GM12878 (cell line): ENCODE measurements around the gene DYNC1H1. TPM values are rescaled to one million over a fixed set of nuclear protein-coding genes. Genes with fewer than 3 reads are reported as not detected.

Experiments used
- CBFB ChIP-seq: IDR thresholded peaks from 2 replicates; pipeline ENCODE4 v1.6.1; 2016; ENCODE audit warnings: antibody characterized with exemption, low read depth
- CHD2 ChIP-seq: IDR thresholded peaks from 2 replicates; pipeline ENCODE4 v1.6.1; 2011; ENCODE audit warnings: low read depth, low read length, improper control_type of control experiment, borderline replicate concordance
- CREB1 ChIP-seq: IDR thresholded peaks from 2 replicates; pipeline ENCODE4 v1.6.1; 2012; ENCODE audit warnings: low read depth, mild to moderate bottlenecking, inconsistent platforms
- EED ChIP-seq: sonication (generic); IDR thresholded peaks from 2 replicates; pipeline ENCODE4 v1.6.1; 2016; ENCODE audit warnings: antibody characterized with exemption, low read depth
- FOXM1 ChIP-seq: IDR thresholded peaks from 2 replicates; pipeline ENCODE4 v1.6.1; 2012; ENCODE audit warnings: low read depth, mild to moderate bottlenecking, inconsistent platforms, low read length, moderate library complexity
- HDAC2 ChIP-seq: fragments of 200-600 bp; sonication (generic); IDR thresholded peaks from 2 replicates; pipeline ENCODE4 v1.6.1; 2017
- HDAC6 ChIP-seq: fragments of 200-600 bp; sonication (generic); IDR thresholded peaks from one replicate; pipeline ENCODE4 v1.8.0; 2017; ENCODE audit warnings: antibody characterized with exemption; ENCODE audit not compliant: unreplicated experiment
- JUNB ChIP-seq: IDR thresholded peaks from 2 replicates; pipeline ENCODE4 v1.6.1; 2016; ENCODE audit warnings: antibody characterized with exemption, mild to moderate bottlenecking
- MTA2 ChIP-seq: fragments of 450-650 bp; IDR thresholded peaks from 2 replicates; pipeline ENCODE4 v1.6.1; 2016; ENCODE audit warnings: low read depth, mild to moderate bottlenecking, moderate library complexity
- NBN ChIP-seq: fragments of 450-650 bp; IDR thresholded peaks from 2 replicates; pipeline ENCODE4 v1.6.1; 2016
- PML ChIP-seq: IDR thresholded peaks from 2 replicates; pipeline ENCODE4 v1.6.1; 2012; ENCODE audit warnings: low read length, inconsistent platforms
- POLR2AphosphoS2 ChIP-seq: IDR thresholded peaks from 2 replicates; pipeline ENCODE4 v1.6.1; 2011; ENCODE audit warnings: low read depth, mild to moderate bottlenecking, low read length, improper control_type of control experiment, moderate library complexity
- POLR2AphosphoS5 ChIP-seq: IDR thresholded peaks from 2 replicates; pipeline ENCODE4 v1.6.1; 2011; ENCODE audit warnings: mild to moderate bottlenecking, low read length, inconsistent platforms
- RFX5 ChIP-seq: IDR thresholded peaks from 2 replicates; pipeline ENCODE4 v1.6.1; 2011; ENCODE audit warnings: low read depth, low read length, improper control_type of control experiment
- RUNX3 ChIP-seq: IDR thresholded peaks from 2 replicates; pipeline ENCODE4 v1.6.1; 2012; ENCODE audit warnings: low read length, inconsistent platforms
- SIN3A ChIP-seq: IDR thresholded peaks from 2 replicates; pipeline ENCODE4 v1.6.1; 2012; ENCODE audit warnings: low read depth, low read length, improper control_type of control experiment
- SMAD1 ChIP-seq: fragments of 450-650 bp; IDR thresholded peaks from 2 replicates; pipeline ENCODE4 v1.6.1; 2018; ENCODE audit warnings: mild to moderate bottlenecking, low read depth; ENCODE audit not compliant: partially characterized antibody
- SPI1 ChIP-seq: IDR thresholded peaks from 2 replicates; pipeline ENCODE4 v1.6.1; 2011; ENCODE audit warnings: low read depth, mild to moderate bottlenecking, low read length, moderate library complexity, borderline replicate concordance; ENCODE audit not compliant: insufficient read depth
- STAT3 ChIP-seq: IDR thresholded peaks from 2 replicates; pipeline ENCODE4 v1.6.1; 2011; ENCODE audit warnings: low read depth, low read length, improper control_type of control experiment
- SUPT20H ChIP-seq: IDR thresholded peaks from 2 replicates; pipeline ENCODE4 v1.6.1; 2011; ENCODE audit warnings: low read depth, mild to moderate bottlenecking, low read length, moderate library complexity, borderline replicate concordance; ENCODE audit not compliant: control insufficient read depth
- TBL1XR1 ChIP-seq: IDR thresholded peaks from 2 replicates; pipeline ENCODE4 v1.6.1; 2012; ENCODE audit warnings: low read depth, low read length, improper control_type of control experiment
- WRNIP1 ChIP-seq: IDR thresholded peaks from 2 replicates; pipeline ENCODE4 v1.6.1; 2011; ENCODE audit warnings: low read depth, low read length, improper control_type of control experiment, borderline replicate concordance
- YY1 ChIP-seq: IDR thresholded peaks from 2 replicates; pipeline ENCODE4 v1.6.1; 2011; ENCODE audit warnings: low read depth, mild to moderate bottlenecking, low read length
- ZNF207 ChIP-seq: fragments of 450-650 bp; IDR thresholded peaks from 2 replicates; pipeline ENCODE4 v1.6.1; 2014; ENCODE audit warnings: antibody characterized with exemption, mild to moderate bottlenecking, borderline replicate concordance
- ZNF274 ChIP-seq: IDR thresholded peaks from one replicate; pipeline ENCODE4 v1.8.0; 2011; ENCODE audit not compliant: insufficient read length, insufficient read depth
- polyA plus RNA-seq, 11 experiments: library from polyadenylated mRNA; depleted of rRNA in 4 of 11; unstranded in 6 of 11; stranded (reverse) in 5 of 11; fragments of >200 nt; fragmentation: Nextera tagmentation in 4 of 11; fragmentation: Illumina TruSeq in 1 of 11; extraction: Ambion mirVana in 4 of 11; extraction: Trizol in 1 of 11; gene quantifications; 1 replicate in 1 of 11; 2 replicates in 10 of 11; pipeline versions ENCODE4 v1.2.1 to v1.2.3, GENCODE V29; 2011 to 2016; ENCODE audit warnings: inconsistent platforms in 2 of 11, missing spikeins in 2 of 11, low read depth in 1 of 11
- total RNA-seq, 4 experiments: library from RNA; depleted of rRNA in 3 of 4; stranded (reverse); fragments of >200 nt in 3 of 4; fragmentation: Illumina TruSeq in 1 of 4; extraction: Trizol in 1 of 4; gene quantifications; 2 replicates each; pipeline versions ENCODE4 v1.2.1 to v1.2.3, GENCODE V29; 2013 to 2021
- TF ChIP-seq, protein P1 (sequence below): fragments of 150-350 bp; IDR thresholded peaks from 2 replicates; pipeline ENCODE4 v1.6.1; 2016; ENCODE audit warnings: low read depth, low read length
- TF ChIP-seq, protein P2 (sequence below): fragments of 450-650 bp; IDR thresholded peaks from 2 replicates; pipeline ENCODE4 v1.6.1; 2016; ENCODE audit warnings: mild to moderate bottlenecking
- TF ChIP-seq, protein P3 (sequence below): fragments of 450-650 bp; conservative IDR thresholded peaks from 2 replicates; pipeline ENCODE4 v1.6.1; 2017; ENCODE audit warnings: mild to moderate bottlenecking, moderate library complexity

Gene DYNC1H1
- total and polyA plus RNA-seq, 10 of the 15 experiments (the other 5 are each of a cell fraction or from before 2014, with no cell fraction given): 38.4 to 291 (median 111) TPM

DNA sequence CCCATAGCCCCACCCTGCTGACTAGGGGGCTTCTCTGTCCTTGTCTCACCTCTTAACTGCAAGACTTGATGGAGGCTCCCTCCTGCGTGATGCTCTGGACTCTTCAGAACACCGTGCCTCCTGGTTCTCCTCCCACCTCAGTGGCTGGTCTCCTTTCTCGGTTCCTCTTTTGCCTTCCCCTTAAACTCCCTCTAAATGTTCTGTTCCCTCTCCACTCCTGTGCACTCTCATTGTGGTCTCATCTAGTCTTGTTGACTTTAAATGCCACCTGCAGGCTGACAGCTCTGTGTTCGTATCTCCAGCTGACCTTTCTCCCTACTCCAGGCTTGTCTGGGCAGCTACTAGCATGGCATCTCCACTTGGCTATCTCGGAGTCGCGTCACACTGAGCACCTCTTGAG, 28.3 kb downstream of the DYNC1H1 start (continued):
- TF ChIP-seq, protein P1, sequence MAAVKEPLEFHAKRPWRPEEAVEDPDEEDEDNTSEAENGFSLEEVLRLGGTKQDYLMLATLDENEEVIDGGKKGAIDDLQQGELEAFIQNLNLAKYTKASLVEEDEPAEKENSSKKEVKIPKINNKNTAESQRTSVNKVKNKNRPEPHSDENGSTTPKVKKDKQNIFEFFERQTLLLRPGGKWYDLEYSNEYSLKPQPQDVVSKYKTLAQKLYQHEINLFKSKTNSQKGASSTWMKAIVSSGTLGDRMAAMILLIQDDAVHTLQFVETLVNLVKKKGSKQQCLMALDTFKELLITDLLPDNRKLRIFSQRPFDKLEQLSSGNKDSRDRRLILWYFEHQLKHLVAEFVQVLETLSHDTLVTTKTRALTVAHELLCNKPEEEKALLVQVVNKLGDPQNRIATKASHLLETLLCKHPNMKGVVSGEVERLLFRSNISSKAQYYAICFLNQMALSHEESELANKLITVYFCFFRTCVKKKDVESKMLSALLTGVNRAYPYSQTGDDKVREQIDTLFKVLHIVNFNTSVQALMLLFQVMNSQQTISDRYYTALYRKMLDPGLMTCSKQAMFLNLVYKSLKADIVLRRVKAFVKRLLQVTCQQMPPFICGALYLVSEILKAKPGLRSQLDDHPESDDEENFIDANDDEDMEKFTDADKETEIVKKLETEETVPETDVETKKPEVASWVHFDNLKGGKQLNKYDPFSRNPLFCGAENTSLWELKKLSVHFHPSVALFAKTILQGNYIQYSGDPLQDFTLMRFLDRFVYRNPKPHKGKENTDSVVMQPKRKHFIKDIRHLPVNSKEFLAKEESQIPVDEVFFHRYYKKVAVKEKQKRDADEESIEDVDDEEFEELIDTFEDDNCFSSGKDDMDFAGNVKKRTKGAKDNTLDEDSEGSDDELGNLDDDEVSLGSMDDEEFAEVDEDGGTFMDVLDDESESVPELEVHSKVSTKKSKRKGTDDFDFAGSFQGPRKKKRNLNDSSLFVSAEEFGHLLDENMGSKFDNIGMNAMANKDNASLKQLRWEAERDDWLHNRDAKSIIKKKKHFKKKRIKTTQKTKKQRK: no peak
- peak; percentile 89 for TF ChIP-seq NBN
- no peak for TF ChIP-seq SMAD1
- TF ChIP-seq CREB1: no peak
- TF ChIP-seq SUPT20H: no peak
- 0 out of 2 replicates have a peak, but pooled peaks have one; percentile 10 for TF ChIP-seq WRNIP1
- TF ChIP-seq JUNB: no peak
- TF ChIP-seq, protein P2, sequence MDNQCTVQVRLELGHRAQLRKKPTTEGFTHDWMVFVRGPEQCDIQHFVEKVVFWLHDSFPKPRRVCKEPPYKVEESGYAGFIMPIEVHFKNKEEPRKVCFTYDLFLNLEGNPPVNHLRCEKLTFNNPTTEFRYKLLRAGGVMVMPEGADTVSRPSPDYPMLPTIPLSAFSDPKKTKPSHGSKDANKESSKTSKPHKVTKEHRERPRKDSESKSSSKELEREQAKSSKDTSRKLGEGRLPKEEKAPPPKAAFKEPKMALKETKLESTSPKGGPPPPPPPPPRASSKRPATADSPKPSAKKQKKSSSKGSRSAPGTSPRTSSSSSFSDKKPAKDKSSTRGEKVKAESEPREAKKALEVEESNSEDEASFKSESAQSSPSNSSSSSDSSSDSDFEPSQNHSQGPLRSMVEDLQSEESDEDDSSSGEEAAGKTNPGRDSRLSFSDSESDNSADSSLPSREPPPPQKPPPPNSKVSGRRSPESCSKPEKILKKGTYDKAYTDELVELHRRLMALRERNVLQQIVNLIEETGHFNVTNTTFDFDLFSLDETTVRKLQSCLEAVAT: peak; percentile 67
- no peak for TF ChIP-seq ZNF207
- TF ChIP-seq ZNF274: no peak
- TF ChIP-seq FOXM1: no peak
- TF ChIP-seq, protein P3, sequence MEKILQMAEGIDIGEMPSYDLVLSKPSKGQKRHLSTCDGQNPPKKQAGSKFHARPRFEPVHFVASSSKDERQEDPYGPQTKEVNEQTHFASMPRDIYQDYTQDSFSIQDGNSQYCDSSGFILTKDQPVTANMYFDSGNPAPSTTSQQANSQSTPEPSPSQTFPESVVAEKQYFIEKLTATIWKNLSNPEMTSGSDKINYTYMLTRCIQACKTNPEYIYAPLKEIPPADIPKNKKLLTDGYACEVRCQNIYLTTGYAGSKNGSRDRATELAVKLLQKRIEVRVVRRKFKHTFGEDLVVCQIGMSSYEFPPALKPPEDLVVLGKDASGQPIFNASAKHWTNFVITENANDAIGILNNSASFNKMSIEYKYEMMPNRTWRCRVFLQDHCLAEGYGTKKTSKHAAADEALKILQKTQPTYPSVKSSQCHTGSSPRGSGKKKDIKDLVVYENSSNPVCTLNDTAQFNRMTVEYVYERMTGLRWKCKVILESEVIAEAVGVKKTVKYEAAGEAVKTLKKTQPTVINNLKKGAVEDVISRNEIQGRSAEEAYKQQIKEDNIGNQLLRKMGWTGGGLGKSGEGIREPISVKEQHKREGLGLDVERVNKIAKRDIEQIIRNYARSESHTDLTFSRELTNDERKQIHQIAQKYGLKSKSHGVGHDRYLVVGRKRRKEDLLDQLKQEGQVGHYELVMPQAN: 0 out of 2 replicates have a peak, but pooled peaks have one; percentile 22
- TF ChIP-seq RUNX3: peak; percentile 89
- TF ChIP-seq RFX5: no peak
- no peak for TF ChIP-seq PML
- peak; percentile 97 for TF ChIP-seq EED
- TF ChIP-seq CBFB: peak; percentile 54; the same call in 1 of the 2 replicates
- no peak for TF ChIP-seq HDAC2
- no peak for TF ChIP-seq SIN3A
- no peak for TF ChIP-seq HDAC6
- peak; percentile 42; the same call in 1 of the 2 replicates for TF ChIP-seq CHD2
- no peak for TF ChIP-seq POLR2AphosphoS2
- TF ChIP-seq TBL1XR1: peak; percentile 53; the same call in 1 of the 2 replicates
- no peak; the same call in 1 of the 2 replicates for TF ChIP-seq STAT3
- TF ChIP-seq MTA2: peak; percentile 69
- no peak for TF ChIP-seq POLR2AphosphoS5
- TF ChIP-seq SPI1: peak; percentile 98
- TF ChIP-seq YY1: 0 out of 2 replicates have a peak, but pooled peaks have one; percentile 28
